ENCODE measurements around the gene DRC7. TPM values are rescaled to one million over a fixed set of nuclear protein-coding genes. Genes with fewer than 3 reads are reported as not detected.

Gene DRC7
- total and polyA plus RNA-seq, 2 donors from 2014 or later: 1.8 to 3.2 TPM

- no peak overlapping the region for H3K4me3 ChIP-seq (ENCODE audit: low read length in 3 of 3)
- peaks cover 0 to 26% (median 9%) of the 10 kb centered on the region in 3 donors for H3K4me1 ChIP-seq (ENCODE audit: control insufficient read depth in 2 of 3, insufficient read depth in 2 of 3, low read depth in 1 of 3, low read length in 3 of 3)
- no peak for FAIRE-seq
- no peaks in the 10 kb centered on the region for H3K9me3 ChIP-seq (ENCODE audit: control insufficient read depth in 2 of 3, insufficient read depth in 1 of 3, low read length in 3 of 3)
- intact Hi-C loops (cut with DNase I): loop anchor here (5.0 kb wide), 1 partner anchor 57 kb away; no protein-coding TSS in a partner anchor
- H3K36me3 ChIP-seq (ENCODE audit: control insufficient read depth in 2 of 3, insufficient read depth in 3 of 3, low read length in 3 of 3): peaks cover 0 to 56% (median 32%) of the 10 kb centered on the region in 3 donors
- peak overlapping the region; percentile 14 to 69 for H3K27ac ChIP-seq (ENCODE audit: low read depth in 2 of 2, low read length in 2 of 2)
- H3K9ac ChIP-seq (ENCODE audit: low read length in 3 of 3): no peak overlapping the region
- no peaks in the 10 kb centered on the region for H3K27me3 ChIP-seq (ENCODE audit: control insufficient read depth, insufficient read depth, low read length)
- DNase-seq: peak; percentile 79 to 91 (median 87)
- peak; percentile 100 for TF ChIP-seq CTCF (IDR thresholded peaks at IDR 0.05; ENCODE audit: borderline replicate concordance, extremely low read depth, insufficient read depth)
Observed at GRCh38 chr16:57648581-57649442, 45.8 kb upstream of the DRC7 start.

- intact Hi-C loops (cut with DNase I): loop anchor here (5.0 kb wide), 1 partner anchor 57 kb away; no protein-coding TSS in a partner anchor
- no peak for DNase-seq
- Histone ChIP-seq H3K9me3 (ENCODE audit: control insufficient read depth in 2 of 3, insufficient read depth in 1 of 3, low read length in 3 of 3) (no peaks in the 10 kb centered on the region), H3K27me3 (ENCODE audit: control insufficient read depth, insufficient read depth, low read length) (no peaks in the 10 kb centered on the region), H3K4me1 (ENCODE audit: control insufficient read depth in 2 of 3, insufficient read depth in 2 of 3, low read depth in 1 of 3, low read length in 3 of 3) (peaks cover 0 to 23% (median 9%) of the 10 kb centered on the region in 3 donors), H3K36me3 (ENCODE audit: control insufficient read depth in 2 of 3, insufficient read depth in 3 of 3, low read length in 3 of 3) (peaks cover 0 to 50% (median 28%) of the 10 kb centered on the region in 3 donors), H3K27ac (ENCODE audit: low read depth in 2 of 2, low read length in 2 of 2) (no peak overlapping the region), H3K9ac (ENCODE audit: low read length in 3 of 3) (no peak overlapping the region), H3K4me3 (ENCODE audit: low read length in 3 of 3) (no peak overlapping the region)
- TF ChIP-seq CTCF (IDR thresholded peaks at IDR 0.05; ENCODE audit: borderline replicate concordance, extremely low read depth, insufficient read depth): no peak
- FAIRE-seq: no peak
Observed at GRCh38 chr16:57649443-57649751, 45.2 kb upstream of the DRC7 start.

GRCh38 chr16:57649846-57650245 lies 44.8 kb upstream of the DRC7 start:
- FAIRE-seq: no peak
- Histone ChIP-seq H3K27me3 (ENCODE audit: control insufficient read depth, insufficient read depth, low read length) (no peaks in the 10 kb centered on the region), H3K4me3 (ENCODE audit: low read length in 3 of 3) (no peak overlapping the region), H3K36me3 (ENCODE audit: control insufficient read depth in 2 of 3, insufficient read depth in 3 of 3, low read length in 3 of 3) (peaks cover 0 to 46% (median 23%) of the 10 kb centered on the region in 3 donors), H3K27ac (ENCODE audit: low read depth in 2 of 2, low read length in 2 of 2) (no peak overlapping the region), H3K4me1 (ENCODE audit: control insufficient read depth in 2 of 3, insufficient read depth in 2 of 3, low read depth in 1 of 3, low read length in 3 of 3) (peaks cover 0 to 18% (median 9%) of the 10 kb centered on the region in 3 donors), H3K9ac (ENCODE audit: low read length in 3 of 3) (no peak overlapping the region), H3K9me3 (ENCODE audit: control insufficient read depth in 2 of 3, insufficient read depth in 1 of 3, low read length in 3 of 3) (no peaks in the 10 kb centered on the region)
- no peak for TF ChIP-seq CTCF (IDR thresholded peaks at IDR 0.05; ENCODE audit: borderline replicate concordance, extremely low read depth, insufficient read depth)
- intact Hi-C loops (cut with DNase I): loop anchor here (5.0 kb wide), 1 partner anchor 58 kb away; no protein-coding TSS in a partner anchor
- DNase-seq: no peak

All from kidney (tissue), 14 donors.